Medulla oblongata (tissue), 1 donor: ENCODE data around the gene PLIN3.
"Not testable (repeated sequence)": the region's sequence is repeated elsewhere in the genome, so short reads cannot be mapped to it uniquely, and the experiment has no call there.

Experiments
- DNase-seq: peaks from one replicate; pipeline ENCODE4 v3.0.0-alpha.2; 2015; ENCODE audit errors: extremely low spot score

The PLIN3 gene

DNA sequence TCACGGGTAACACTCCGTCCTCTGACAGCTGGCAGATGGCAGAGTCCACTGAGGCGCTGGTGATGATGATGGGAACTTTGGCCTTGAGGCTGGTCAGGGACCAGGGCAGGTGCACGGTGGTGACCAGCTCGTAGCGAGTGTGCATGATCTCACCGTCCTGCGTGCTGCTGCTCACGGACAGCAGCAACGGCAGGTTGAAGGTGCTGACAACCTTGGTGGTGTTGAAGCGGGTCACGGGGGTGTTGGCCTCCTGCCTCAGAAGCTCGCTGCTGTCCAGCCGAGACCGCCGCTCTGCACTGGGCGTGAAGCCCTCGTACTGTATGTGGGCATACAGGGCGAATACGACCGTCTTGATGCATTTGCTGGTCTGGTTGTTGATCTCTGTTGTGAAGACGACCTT lies 23.6 kb upstream of the PLIN3 start:
- DNase-seq = no peak

DNA sequence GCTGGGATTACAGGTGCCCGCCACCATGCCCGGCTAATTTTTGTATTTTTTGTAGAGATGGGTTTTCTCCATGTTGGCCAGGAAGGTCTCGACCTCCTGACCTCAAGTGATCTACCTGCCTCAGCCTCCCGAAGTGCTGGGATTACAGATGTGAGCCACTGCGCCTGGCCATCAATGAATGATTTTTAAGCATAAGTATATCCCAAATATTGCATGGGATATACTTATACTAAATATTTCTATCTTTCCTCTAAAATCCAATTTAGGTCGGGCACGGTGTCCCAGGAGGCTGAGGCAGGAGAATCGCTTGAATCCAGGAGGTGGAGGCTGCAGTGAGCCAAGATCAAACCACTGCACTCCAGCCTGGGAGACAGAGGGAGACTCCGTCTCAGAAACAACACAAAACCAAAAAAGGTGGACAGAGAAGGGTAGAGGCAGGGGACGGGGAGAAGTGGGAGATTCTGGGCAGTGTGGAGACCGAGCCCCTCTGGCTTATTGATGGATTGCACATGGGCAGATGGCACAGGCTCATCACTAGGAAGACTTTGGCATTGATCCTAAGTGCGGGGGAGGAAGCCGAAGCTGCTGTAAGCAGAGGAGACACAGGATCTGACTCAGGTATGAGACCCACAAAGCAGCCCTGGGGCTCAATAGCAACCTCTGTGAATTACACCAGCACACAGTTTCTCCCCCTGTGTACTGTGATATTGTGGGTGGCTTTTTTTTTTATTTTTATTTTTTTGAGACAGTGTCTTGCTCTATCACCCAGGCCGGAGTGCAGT lies 21.8 kb upstream of the PLIN3 start:
- DNase-seq = no peak

DNA sequence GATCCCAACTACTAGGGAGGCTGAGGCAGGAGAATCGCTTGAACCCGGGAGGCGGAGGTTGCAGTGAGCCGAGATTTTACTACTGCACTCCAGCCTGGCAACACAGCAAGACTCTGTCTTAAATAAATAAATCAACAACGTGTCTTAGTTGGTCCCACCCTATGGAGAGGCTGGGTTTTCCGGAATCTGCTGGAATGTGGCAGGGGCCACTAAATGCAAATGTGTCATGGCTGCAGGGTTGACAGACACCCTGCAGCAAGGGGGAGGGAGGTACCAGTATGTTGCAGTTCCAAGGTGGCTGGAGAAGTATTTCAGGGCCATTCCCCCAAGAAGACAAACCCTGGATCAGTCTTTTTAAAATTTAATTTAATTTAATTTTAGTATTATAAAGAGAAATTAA lies 20.3 kb upstream of the PLIN3 start:
- DNase-seq = not testable (repeated sequence)

DNA sequence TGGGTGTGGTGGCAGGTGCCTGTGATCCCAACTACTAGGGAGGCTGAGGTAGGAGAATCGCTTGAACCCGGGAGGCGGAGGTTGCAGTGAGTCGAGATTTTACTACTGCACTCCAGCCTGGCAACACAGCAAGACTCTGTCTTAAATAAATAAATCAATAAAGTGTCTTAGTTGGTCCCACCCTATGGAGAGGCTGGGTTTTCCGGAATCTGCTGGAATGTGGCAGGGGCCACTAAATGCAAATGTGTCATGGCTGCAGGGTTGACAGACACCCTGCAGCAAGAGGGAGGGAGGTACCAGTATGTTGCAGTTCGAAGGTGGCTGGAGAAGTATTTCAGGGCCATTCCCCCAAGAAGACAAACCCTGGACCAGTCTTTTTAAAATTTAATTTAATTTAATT lies 17.5 kb upstream of the PLIN3 start:
- not testable (repeated sequence) for DNase-seq

DNA sequence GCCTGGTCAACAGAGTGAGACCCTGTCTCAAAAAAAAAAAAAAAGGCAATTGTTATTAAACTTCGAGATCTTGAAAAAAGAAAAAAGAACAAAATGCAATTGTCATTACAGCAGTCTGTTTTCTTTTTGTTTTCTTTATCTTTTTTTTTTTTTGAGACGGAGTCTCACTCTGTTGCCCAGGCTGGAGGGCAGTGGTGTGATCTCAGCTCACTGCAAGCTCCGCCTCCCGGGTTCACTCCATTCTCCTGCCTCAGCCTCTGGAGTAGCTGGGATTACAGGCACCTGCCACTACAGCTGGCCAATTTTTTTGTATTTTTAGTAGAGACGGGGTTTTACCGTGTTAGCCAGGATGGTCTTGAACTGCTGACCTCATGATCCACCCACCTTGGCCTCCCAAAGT lies 15.4 kb upstream of the PLIN3 start:
- not testable (repeated sequence) for DNase-seq

DNA sequence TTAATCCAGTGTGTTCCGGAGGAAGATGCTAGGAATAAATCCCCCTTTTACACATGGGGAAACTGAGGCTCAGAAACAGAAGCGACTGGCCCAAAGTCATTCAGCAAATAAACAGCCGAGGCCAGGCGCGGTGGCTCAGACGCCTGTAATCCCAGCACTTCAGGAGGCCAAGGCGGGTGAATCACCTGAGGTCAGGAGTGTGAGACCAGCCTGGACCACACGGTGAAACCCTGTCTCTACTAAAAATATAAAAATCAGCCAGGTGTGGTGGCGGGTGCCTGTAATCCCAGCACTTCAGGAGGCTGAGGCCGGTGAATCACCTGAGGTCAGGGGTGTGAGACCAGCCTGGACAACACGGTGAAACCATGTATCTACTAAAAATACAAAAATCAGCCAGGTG lies 11.6 kb upstream of the PLIN3 start:
- no peak for DNase-seq

DNA sequence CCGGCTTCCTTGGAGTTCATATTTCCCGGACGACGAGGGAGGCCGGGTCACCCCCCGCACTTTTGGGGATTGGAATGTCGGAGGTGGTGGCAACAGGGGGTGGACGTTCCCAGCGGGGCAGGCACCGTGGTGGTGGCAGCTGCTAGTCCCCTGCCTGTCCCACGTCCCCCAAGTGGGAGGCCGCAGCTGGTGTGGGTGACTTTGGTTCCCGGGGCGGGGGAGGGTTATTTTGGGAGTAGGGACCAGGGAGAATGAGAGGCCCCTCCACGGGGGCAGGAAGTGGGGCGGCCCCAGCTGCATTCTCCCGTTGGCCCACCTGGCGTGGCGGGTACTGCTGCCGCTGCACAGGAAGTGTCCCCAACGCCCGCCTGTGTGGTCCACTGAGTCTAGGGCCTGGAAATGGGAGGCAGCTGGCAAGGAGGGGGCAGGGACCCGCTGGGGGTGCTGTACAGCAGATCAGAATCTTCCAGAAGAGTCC lies 11.1 kb upstream of the PLIN3 start:
- no peak for DNase-seq

DNA sequence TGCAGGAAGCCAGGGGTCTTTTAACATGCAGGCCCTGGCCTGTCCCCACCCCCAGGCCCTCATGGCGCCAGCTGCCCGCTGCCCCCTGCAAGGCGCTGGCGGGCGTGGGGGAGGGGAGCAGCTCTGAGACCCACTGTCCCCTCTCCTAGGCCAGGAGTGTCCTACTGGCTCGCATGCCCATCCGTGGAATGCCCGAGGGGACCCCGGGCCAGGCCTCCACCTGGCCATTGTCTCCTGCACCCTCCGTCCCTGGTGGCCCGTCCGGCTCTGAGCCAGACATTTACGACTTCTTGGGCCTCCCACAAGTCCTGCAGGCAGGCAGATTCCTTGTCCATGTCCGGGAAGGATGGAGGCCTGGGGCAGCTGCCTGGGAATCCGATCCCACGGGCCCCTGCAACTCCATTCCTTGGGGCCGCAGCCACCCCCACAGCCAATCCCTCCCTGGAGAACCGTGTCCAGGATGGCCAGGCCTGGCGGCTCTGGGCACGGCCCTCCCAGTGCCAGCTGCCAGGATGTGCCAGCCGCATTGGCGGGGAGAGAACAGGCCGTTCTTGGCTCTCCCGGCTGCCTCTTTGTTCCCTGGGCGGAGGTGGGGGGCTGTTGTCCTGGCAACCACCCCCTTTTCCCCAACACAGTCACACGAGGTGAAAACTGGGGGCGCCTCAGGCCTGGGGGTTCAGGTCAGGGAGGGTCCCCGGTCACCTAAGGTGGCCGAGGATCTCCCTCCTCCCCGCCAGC lies 10.5 kb upstream of the PLIN3 start:
- DNase-seq = peak; percentile 93

DNA sequence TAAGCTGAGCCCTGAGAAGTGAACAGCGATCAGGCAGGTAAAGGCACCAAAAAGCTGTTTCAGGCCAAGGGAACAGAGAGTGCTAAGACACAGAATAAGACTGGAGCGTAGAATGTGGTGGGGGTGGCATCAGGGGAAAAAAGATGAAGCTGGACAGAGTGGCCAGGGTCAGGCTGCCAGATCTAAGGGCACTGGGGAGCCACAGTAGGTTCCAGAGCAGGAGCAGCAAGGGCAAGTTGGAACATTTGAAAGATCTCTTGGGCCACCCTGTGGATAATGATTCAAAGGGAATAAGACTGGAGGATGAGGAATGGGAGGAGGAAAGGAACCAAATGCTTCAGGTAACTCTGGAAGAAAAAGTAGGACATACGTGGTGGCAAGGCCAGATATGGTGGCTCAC lies 6.5 kb upstream of the PLIN3 start:
- DNase-seq = no peak

DNA sequence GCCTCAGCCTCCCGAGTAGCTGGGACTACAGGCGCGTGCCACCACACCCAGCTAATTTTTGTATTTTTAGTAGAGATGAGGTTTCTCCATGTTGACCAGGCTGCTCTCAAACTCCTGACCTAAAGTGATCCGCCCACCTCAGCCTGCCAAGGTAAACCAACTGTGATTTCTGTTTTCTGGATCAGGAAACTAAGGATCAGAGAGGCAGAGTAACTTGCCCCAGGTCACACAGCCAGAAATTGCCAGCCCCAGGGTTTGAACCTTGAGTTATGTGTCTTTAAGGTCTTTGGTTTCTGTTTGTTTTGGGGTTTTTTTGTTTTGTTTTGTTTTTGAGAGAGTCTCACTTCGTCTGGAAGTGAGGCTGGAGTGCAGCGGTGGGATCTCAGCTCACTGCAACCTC lies 4.2 kb upstream of the PLIN3 start:
- DNase-seq = no peak

DNA sequence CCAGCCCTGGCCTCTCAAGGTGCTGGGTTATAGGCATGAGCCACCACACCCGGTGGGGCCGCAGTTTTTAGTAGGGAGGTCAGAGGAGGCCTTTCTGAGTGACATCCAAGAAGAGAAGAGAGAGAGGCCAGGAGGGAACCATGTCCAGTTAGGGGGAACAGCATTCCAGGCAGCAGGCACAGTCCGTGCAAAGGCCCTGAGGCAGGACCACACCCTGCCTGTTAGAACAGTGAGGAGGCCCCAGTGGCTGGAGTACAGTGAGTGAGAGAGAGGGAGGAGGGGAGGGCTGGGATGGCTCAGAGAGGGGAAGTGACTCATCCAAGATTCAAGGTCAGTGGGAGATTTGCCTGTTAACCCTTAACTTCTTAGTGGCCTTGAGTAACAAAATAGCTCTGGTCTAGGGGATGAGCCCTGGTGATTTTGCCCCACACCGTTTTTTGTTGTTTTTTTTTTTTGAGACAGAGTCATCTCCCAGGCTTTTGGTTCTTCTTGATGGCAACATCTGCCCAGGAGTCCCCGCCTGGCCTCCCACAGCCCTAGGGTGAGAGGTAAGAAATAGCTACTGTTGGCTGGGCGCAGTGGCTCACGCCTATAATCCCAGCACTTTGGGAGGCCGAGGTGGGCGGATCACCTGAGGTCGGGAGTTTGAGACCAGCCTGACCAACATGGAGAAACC lies 2.7 kb upstream of the PLIN3 start:
- no peak for DNase-seq

DNA sequence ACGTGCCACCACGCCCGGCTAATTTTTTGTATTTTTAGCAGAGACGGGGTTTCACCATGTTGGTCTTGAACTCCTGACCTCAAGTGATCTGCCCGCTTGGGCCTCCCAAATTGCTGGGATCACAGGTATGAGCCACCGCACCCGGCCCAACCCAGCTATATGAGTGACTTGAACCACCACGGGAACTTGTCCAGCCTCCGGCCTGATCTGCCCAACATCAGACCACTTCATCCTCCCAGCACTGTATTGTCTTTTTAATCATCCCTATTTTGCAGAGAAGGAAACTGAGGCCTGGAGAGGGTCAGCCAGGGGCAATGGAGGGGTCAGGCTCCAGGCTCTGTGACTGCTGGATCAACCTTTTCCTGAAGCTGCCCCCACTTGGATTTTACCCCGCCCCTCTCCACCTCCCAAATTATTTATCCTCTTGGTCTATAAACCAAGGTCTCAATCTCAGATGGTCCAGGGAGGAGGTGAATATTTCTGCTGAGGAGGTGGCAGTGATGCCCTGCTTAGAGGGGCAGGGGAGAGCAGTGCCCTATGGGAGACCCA lies 893 bp upstream of the PLIN3 start:
- no peak for DNase-seq

DNA sequence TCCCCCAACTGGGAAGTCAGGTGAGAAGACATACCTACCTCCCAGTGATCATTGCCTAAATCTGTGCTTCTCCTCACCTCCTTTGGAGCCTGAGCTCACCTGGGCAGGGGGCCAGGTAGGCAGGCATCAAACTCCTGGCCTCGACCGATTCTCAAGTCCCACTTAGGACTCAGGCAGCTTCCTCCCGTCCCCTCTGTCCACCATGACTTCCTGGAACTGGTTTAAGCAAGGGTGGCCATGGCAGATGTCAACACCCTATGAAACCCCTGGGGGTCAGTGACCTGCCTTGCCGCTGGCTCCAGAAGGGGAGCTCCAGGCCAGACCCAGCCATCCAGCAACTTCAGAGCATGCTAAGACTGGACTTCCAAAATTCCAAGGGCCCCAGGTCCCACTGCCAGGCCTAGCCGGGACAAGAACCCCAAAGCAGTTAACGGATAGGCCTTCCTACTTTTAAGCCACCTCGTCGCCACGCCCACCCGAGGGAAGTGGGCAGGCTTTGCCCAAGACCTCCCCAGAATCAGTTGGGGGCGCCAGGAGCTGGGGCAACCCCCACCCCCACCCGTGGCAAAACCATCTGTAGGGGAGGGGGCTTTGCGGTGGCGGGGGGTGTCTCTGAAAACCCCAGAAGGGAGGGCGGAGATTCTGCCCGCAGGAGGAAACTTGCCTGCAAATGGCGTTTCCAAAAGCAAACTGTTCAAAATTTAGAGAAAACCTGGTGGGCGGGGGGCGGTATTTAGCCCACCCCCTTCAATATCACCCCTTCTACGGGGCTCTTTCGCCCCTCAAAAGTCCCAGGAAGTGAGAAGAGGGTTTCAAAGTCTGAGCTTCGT lies 657 bp downstream of the PLIN3 start:
- DNase-seq = peak; percentile 53

DNA sequence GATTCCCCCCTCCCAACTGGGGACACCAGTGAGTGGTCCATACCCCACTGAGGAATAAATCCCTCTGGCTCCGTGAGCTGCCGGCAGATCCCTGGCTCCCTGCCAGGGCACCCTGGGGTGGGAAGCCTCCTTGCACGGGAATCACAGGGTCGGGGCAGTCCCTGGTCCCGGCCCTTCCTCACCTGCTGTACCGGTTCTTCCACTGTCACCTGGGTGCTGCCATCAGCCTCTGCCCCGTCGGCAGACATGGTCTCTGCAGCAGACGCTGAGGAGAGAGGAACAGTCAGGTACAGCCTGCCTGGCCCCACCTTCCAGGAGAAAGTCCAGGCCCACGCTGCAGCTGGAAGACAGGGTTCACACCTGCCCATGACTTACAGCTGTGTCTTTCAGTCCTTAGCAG lies 6.3 kb downstream of the PLIN3 start:
- no peak for DNase-seq

DNA sequence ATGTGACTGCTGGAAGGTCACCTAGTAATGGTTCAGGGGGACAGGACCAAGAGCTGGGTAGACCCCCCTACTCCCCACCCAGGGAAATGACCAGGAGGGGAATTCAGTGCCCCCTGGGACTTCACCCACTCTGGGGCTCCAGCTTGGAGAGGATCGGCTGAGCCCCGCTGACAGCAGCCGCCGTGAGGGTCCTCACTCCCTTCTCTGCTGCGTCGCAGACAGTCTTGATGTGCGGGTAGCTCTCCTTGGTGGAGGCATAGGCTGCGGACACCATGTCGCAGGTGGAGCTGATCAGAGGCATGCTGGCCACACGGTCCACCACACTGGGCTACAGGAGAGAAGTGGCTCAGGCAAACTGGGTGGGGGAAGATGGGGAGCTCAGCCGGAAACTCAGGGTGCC lies 7.8 kb downstream of the PLIN3 start:
- no peak for DNase-seq

DNA sequence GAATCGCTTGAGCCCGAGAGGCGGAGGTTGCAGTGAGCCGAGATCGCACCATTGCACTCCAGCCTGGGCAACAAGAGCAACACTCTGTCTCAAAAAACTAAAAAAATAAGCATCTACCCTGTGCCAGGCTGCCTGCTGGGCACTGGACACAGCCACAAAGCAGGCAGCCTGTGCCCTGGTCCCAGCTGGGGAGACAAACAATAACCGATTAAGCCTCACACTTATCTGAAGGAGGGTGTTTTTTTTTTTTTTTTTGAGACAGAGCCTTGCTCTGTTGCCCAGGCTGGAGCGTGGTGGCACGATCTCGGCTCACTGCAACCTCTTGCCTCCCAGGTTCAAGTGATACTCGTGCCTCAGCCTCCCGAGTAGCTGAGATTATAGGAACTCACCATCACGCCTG lies 11.0 kb downstream of the PLIN3 start:
- peak; percentile 43 for DNase-seq

DNA sequence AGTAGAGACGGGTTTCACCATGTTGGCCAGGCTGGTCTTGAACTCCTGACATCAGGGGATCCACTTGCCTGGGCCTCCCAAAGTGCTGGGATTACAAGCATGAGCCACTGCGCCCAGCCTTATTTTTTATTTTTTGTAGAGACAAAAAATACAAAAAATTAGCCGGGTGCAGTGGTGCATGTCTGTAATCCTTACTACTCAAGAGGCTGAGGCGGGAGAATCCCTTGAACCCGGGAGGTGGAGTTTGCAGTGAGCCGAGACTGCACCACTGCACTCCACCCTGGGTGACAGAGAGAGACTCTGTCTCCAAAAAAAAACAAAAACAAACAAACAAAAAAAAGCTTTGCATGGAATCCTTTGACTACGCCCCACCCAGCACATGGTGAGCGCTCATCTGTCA lies 14.0 kb downstream of the PLIN3 start:
- not testable (repeated sequence) for DNase-seq

DNA sequence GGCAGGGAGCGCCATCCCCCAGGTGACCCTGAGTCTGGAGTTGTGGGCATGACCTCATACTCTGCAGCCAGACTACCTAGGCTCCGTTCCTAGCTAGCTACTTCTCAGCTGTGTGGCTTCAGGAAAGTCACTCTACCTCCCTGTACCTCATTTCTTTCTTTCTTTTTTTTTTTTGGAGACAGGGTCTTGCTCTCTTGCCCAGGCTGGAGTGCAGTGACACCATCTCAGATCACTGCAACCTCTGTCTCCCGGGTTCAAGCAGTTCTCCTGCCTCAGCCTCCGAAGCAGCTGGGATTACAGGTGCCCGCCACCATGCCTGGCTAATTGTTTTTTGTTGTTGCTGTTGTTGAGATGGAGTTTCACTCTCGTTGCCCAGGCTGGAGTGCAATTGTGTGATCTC lies 15.0 kb downstream of the PLIN3 start:
- no peak for DNase-seq

DNA sequence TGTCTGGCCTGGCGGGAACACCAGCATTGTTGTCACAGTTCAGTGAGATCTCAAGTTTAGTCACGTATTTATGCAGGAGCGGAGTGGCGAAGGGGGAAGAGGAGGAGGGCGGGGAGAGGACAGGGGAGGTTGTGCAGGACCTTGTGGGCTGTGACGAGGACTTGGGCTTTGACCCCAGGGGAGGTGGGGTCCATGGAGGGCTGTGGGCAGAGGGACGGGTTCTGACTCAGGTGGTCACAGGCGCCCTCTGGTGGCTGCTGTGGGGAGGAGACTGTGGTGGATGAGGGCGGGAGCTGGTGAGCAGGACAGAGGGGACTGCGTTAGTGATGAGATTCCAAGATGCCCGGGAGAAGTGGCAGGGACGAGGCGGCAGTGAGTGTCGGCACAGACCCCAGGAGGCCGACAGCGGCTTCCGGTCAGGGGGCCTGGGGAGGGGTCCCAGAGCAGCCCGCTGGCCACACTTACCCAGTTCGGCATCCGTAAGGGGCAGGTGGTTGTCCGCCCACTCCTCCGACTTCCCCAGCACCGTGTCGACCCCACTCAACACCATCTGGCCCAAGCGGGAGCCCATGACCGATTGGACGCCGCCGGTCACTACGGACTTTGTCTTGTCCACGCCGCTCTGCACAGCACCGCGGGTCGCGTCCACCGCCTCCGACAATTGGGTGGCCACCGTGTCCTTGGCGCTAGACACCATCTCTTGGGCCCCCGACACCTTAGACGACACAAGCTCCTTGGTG lies 15.7 kb downstream of the PLIN3 start:
- DNase-seq = peak; percentile 70

DNA sequence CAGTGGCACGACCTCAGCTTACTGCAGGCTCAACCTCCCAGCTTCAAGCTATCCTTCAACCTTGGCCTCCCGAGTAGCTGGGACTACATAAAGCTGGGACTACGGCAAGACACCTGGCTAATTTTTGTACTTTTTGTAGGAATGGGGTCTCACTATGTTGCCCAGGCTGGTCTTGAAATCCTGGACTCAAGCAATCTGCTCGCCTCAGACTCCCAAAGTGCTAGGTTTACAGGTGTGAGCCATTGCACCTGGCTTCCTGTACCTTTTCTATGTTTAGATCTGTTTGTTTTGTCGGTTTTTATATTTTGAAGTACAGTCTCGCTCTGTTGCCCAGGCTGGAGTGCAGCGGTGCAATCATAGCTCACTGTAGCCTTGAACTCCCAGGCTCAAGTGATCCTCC lies 18.4 kb downstream of the PLIN3 start:
- no peak for DNase-seq
